NCI-H82 treated with DMSO at 0.1 percent for 48 hours (cell line): ENCODE measurements around the gene GTF3C1.
"Not testable (repeated sequence)": the region's sequence is repeated elsewhere in the genome, so short reads cannot be mapped to it uniquely, and the experiment has no call there.

Experiments used
- DNase-seq: peaks from one replicate; lab custom pipeline; 2025; ENCODE audit not compliant: unreplicated experiment; lab: John Stamatoyannopoulos, UW

The GTF3C1 gene

GRCh38 chr16:27448532-27449433 is 100.9 kb downstream of the GTF3C1 start:
- DNase-seq: no peak

GRCh38 chr16:27447301-27447700 is 102.4 kb downstream of the GTF3C1 start:
- DNase-seq: no peak

GRCh38 chr16:27446721-27447120 is 103.0 kb downstream of the GTF3C1 start:
- DNase-seq: no peak

DNA sequence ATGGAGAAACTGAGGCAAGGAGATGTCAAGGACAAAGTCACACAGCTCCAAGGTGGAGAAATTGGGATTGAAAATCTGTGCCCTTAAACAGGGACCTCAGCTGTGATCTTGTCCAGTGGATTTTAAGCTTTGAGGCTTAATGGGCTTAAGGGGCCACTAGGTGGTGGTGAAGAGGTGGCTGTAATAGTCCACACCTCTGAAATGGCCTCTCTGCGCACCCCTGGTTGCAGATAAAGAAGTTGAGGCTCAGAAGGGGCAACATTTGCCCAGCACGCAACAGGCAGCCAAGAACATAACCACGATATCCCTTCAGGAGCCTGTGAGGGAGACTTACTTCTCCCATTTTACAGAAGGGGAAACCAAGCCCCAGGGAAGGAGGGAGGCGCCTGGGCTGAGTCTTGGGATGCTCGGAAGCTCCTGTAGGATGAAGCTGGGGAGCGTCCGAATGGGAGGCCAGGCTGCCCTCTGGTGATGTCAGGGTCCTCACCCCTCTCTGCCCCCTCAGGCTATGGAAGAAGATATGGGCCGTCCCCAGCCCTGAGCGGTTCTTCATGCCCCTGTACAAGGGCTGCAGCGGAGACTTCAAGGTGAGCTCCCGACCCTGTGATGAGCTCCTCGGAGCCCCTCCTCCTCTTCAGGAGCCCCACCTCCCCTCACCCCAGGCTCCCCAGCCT is 104.1 kb downstream of the GTF3C1 start:
- DNase-seq: no peak

GRCh38 chr16:27444470-27444869 is 105.2 kb downstream of the GTF3C1 start:
- DNase-seq: no peak

GRCh38 chr16:27444015-27444414 is 105.7 kb downstream of the GTF3C1 start:
- DNase-seq: no peak

DNA sequence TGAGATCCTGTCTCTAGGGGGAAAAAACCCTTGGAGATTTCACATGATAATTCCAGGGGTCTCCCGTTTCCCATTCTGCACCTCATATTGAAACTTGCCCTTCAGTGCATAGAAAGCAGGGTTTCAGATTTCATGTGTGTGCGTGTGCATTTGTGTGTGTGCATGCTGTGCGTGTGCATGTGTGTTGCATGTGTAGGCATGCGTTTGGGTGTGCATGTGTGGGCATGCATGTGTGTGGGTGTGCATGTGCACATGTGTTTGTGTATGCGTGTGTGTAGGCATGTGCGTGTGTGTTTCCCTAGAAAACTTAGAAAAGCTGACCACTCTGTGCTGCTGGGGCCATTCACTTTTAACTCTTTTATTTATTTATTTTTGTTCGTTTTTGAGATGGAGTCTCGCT is 107.7 kb downstream of the GTF3C1 start:
- DNase-seq: no peak

GRCh38 chr16:27441276-27441675 is 108.4 kb downstream of the GTF3C1 start:
- no peak for DNase-seq

DNA sequence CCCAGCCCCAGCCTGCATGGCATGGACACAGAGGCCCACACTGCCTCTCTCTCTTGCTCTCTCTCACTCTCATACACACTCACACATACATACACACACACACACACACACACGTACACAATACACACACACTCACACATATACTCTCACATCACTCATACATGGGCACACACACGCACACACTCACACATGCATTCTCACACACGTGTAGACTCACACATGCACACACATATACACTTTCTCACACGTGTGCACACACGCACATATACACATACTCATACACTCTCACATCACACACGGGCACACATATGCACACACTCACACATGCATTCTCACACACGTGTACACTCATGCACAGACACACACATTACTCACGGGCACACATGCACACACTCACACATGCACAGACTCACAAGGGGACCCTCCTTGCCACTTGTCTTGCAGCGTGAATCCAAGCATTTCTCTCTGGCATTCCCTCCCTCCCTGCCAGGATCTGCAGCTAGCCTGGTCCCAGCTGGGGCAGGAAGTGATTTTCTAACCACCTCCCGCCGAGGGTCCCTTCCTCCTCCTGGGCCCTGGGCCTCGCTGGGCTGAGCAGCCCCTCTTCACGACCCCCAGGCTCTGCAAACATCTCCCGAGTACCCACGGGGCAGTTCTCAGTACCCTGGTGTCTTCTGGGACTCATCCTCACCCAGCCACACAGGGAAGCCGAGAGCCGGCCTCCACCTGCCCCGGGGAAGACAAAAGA is 110.3 kb downstream of the GTF3C1 start:
- DNase-seq: no peak

DNA sequence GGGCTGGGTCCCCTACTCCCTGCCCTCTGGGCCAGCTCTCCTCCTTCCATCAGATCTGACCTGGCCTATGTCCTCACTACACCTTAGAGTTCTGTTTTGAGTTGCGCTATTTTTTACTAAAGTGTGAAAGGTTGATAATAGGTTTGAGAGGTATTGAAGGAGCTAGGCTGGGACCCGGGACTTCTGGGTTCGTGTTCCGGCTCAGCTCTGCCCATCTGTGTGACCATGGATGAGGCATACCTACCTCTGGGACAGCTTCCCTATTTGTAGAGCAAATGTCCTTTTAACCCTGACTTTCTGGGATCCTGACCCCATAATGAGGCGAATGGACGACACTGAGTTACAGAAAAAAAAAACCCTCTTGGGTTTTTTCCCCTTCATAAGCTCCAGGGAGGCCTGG is 111.8 kb downstream of the GTF3C1 start:
- no peak for DNase-seq

DNA sequence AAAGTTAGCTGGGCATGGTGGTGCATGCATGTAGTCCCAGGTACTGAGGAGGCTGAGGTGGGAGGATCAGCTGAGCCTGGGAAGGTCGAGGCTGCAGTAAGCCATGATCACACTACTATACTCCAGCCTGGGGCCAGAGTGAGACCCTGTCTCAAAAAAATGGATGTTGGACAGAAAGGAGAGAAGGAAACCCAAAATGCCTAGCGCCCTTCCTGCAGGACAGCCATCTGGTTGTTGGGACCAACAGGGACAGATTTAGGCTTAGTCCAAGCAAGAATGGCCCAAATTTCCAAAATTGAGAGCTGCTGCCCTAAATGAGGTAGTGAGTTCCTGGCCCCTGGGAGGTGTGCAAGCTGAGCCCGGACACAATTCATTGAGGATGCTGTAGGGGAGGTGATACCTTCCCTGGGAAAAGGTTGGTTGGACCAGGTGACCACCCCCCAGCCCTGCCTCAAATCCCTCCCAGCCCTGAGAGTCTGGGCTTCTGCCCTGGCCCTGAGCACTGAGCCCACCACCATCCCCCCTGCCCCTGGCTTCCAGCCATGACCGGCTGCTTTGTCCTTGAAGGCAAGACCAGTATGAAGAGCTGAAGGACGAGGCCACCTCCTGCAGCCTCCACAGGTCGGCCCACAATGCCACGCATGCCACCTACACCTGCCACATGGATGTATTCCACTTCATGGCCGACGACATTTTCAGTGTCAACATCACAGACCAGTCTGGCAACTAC is 112.6 kb downstream of the GTF3C1 start:
- DNase-seq: no peak

GRCh38 chr16:27436065-27436464 is 113.6 kb downstream of the GTF3C1 start:
- no peak for DNase-seq

GRCh38 chr16:27435146-27435545 is 114.6 kb downstream of the GTF3C1 start:
- DNase-seq: not testable (repeated sequence)

DNA sequence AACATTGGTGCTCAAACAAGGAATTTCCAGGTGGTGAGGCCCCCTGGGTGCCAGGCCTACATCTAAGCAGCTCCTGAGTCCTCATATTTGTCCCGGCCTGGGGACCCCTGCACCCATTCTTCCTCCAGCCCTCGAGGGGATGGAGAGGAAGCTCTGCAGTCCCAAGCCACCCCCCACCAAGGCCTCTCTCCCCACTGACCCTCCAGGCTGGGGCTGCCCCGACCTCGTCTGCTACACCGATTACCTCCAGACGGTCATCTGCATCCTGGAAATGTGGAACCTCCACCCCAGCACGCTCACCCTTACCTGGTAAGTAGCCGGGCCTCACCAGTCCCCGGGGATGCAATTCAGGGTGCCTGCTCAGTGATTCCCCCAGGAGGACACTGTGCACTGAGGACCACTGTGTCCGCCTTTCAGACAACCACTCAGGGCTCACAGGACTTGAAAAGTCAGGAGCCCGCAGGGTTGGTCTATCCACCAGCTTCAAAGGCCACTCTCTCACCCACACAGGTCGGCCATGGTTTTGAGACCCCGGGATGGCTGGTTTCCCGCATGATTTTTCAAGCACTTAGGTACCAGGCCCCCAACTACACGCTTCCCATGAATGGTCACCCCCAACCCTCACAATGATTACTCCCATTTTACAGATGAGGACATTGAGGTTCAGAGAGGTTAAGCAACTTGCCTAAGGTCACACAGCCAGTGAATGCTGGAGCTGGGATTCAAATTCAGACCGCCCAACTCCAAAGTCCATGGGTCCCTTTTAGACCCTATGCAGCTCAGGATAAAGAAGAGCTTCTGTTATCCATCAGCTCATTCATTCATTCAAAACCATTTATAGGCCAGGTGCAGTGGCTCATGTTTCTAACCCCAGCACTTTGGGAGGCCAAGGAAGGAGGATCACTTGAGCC is 115.3 kb downstream of the GTF3C1 start:
- no peak for DNase-seq

DNA sequence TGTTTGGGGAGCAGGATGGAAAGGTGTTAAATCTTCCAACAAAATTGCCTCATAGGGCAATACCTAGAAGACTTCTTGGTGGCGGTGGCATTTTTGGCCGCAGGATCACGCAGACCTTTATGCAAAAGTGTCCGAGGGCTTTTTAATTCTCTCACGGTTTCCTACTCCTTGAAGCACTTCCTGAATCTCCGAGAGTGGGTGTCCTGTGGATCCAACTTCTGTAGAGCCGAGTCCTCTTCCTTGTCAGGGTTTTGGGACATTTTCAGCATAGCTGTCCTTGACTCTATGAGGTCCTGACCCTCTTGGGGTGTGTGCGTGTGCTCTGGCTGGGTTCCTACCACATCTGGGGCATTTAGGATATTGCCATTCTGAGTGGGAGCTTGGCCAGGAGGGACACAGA is 116.1 kb downstream of the GTF3C1 start:
- no peak for DNase-seq

DNA sequence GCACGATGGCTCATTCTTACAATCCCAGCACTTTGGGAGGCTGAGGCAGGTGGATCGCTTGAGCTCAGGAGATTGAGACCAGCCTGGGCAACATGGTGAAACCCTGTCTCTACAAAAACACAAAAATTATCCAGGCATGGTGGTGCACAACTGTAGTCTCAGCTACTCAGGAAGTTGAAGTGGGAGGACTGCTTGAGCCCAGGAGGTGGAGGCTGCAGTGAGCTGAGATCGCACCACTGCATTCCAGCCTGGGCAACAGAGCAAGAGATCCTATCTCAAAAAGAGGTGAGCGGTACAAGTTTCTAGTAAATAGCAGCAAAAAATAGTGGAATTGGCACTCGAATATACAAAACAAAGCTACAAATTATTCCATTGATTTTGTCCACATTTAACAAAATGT is 116.5 kb downstream of the GTF3C1 start:
- DNase-seq: not testable (repeated sequence)

DNA sequence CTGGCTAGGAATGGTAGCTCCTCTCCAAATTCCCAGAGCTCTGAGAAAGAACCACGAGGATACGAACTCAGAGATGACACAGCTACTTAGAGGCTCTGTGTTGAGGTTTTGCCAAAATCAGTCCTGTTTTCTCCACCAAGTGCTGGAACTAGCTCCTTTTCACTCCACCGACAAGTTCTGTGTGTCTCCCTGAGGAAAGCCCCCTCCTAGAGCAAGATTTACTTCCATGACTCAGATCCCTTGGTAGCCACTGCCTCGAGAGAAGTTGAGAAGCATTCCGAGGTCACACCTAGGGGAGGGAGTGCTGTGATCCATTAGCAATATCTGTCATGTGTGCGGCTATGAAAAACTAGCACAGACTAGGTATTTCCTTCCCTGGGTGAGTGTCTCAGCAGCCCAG is 117.2 kb downstream of the GTF3C1 start:
- DNase-seq: no peak

DNA sequence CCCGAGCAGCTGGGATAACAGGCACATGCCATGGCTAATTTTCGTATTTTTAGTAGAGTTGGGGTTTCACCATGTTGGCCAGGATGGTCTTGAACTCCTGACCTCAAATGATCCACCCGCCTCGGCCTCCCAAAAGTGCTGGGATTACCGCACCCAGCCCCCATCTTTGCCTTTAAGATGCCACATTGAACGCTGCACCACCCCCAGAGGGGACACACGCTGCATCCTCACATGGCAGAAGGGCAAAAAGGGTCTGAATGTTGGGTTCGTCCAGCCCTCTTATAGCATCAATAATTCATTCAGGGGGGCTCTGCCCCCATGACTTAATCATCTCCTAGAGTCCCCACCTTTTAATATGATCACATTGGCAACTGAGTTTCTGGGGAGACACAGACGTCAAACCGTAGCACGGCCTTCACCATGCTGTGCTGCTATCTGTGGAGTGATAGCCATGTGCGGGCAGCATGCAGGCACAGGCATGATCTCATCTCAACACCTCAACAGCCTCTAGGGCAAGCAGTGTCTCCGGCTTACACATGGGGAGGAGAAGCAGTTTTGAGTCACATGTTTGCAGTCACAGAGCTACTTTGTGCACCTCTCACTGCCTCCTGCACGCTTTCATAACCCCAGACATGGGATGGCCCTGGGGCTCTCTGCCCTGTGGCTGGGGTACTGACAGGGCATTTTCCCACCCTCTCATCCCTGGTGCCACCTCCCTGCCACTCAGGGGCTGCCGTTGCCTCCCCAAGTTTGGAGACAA is 117.8 kb downstream of the GTF3C1 start:
- no peak for DNase-seq

GRCh38 chr16:27430923-27431484 is 118.7 kb downstream of the GTF3C1 start:
- DNase-seq: no peak
